Subcutaneous abdominal adipose tissue (tissue), 5 donors: ENCODE data around the gene IL9R.

Experiments
- H3K27ac ChIP-seq: one replicate; pipeline ENCODE4 v1.7.0; 2013; ENCODE audit warnings: low read depth, mild to moderate bottlenecking, inconsistent platforms, low read length, moderate library complexity
- H3K27me3 ChIP-seq, 5 donors: one replicate each; pipeline ENCODE4 v1.7.0; 2013; ENCODE audit warnings: low read length in 5 of 5, inconsistent platforms in 1 of 5; ENCODE audit not compliant: control insufficient read depth in 5 of 5, insufficient read depth in 4 of 5
- H3K36me3 ChIP-seq, 5 donors: one replicate each; pipeline ENCODE4 v1.7.0; 2013; ENCODE audit warnings: low read length in 5 of 5; ENCODE audit not compliant: control insufficient read depth in 5 of 5, insufficient read depth in 5 of 5
- H3K4me1 ChIP-seq, 5 donors: one replicate each; pipeline ENCODE4 v1.7.0; 2013; ENCODE audit warnings: low read length in 5 of 5, mild to moderate bottlenecking in 3 of 5, moderate library complexity in 1 of 5; ENCODE audit not compliant: control insufficient read depth in 5 of 5, insufficient read depth in 5 of 5
- H3K4me3 ChIP-seq, 5 donors: one replicate each; pipeline ENCODE4 v1.7.0; 2013; ENCODE audit warnings: low read length in 5 of 5, low read depth in 1 of 5
- H3K9ac ChIP-seq, 5 donors: one replicate each; pipeline ENCODE4 v1.7.0; 2013; ENCODE audit warnings: low read length in 5 of 5, mild to moderate bottlenecking in 4 of 5, moderate library complexity in 3 of 5
- H3K9me3 ChIP-seq, 5 donors: one replicate each; pipeline ENCODE4 v1.7.0; 2013; ENCODE audit warnings: low read length in 5 of 5; ENCODE audit not compliant: control insufficient read depth in 5 of 5
- donor health status: healthy.
- donor health status: healthy.
- donor health status: healthy.
- donor health status: healthy.
- donor health status: healthy.

IL9R gene, protein sequence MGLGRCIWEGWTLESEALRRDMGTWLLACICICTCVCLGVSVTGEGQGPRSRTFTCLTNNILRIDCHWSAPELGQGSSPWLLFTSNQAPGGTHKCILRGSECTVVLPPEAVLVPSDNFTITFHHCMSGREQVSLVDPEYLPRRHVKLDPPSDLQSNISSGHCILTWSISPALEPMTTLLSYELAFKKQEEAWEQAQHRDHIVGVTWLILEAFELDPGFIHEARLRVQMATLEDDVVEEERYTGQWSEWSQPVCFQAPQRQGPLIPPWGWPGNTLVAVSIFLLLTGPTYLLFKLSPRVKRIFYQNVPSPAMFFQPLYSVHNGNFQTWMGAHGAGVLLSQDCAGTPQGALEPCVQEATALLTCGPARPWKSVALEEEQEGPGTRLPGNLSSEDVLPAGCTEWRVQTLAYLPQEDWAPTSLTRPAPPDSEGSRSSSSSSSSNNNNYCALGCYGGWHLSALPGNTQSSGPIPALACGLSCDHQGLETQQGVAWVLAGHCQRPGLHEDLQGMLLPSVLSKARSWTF

DNA sequence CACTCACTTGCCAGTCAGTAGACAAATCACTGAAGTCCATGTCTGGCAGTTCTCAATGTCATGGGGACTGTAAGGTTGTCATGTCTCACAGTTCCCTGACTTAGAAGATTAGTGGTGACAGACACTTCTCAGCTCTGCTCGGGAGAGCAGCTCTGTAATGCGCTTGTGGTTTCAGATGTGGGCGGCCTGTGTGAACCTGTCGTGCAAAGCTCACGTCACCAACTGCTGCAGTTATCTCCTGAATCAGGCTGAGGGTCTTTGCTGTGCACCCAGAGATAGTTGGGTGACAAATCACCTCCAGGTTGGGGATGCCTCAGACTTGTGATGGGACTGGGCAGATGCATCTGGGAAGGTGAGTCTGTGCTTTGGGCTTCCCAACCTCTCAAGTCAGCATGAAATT, at the start of gene IL9R:
TSS of gene IL9R (plus strand) at position 261 of the 400 bp plus-strand sequence. CDS start at position 325, 64 bp downstream.
- Histone ChIP-seq H3K36me3 (no peaks in the 10 kb centered on the region), H3K9me3 (no peaks in the 10 kb centered on the region), H3K4me1 (peaks cover 0 to 12% (median 3%) of the 10 kb centered on the region in 5 donors), H3K4me3 (no peak within 1 kb of the TSS), H3K9ac (no peak within 1 kb of the TSS), H3K27ac (no peak within 1 kb of the TSS), H3K27me3 (peaks cover 0 to 7% (median 2%) of the 10 kb centered on the region in 5 donors)

DNA sequence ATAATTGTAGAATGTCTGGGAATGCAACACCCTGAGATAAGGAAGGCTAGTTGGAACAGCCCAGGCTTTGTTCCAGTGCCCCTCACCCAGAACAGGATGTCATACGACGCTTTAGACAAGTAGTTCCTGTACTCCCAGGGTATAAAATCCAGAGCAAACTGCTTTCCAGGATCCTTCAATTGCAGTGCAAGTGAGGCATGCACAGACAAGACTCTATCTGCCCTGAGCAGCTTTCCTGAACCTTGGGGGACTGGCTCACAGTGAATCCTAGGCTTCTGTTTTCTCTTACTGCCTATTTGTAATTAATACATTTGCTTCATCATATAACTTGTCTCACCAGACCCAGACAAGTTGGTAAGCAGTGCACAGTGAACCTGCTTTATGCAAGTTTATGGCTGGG, 48.4 kb upstream of the IL9R start:
- Histone ChIP-seq H3K27me3 (no peaks in the 10 kb centered on the region), H3K4me1 (no peaks in the 10 kb centered on the region), H3K9me3 (no peaks in the 10 kb centered on the region), H3K4me3 (no peak overlapping the region), H3K36me3 (peaks cover 0 to 11% (median 3%) of the 10 kb centered on the region in 5 donors), H3K27ac (no peak overlapping the region), H3K9ac (no peak overlapping the region)

- H3K4me1 ChIP-seq: no peaks in the 10 kb centered on the region
- H3K27ac ChIP-seq: no peak overlapping the region
Measured at GRCh38 chrX:155951237-155951789, 46.2 kb upstream of the IL9R start.

DNA sequence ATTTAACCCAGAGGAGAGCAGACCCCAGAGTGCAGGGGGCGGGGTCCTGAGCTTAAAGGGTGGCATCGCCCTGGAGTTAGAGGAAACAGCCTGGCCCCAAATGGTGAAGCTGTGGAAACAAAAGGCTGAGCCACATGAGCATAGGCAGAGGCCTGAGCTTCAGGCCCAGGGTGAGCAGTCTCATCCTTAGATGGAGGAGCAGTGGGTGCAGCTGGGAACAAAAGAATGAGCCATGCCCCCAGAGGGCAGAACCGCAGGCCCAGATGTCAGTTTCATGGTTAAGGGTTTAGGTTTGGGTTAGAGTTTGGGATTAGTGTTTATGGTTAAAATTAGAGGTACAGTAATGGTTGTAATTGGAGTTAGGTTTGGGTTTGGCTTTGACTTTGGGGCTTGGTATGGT, 44.4 kb upstream of the IL9R start:
- no peaks in the 10 kb centered on the region for H3K9me3 ChIP-seq
- H3K27me3 ChIP-seq: no peaks in the 10 kb centered on the region
- no peak overlapping the region for H3K4me3 ChIP-seq

More at GRCh38 chrX:155951237-155951789, 46.2 kb upstream of the IL9R start:
- no peak overlapping the region for H3K4me3 ChIP-seq
- no peaks in the 10 kb centered on the region for H3K36me3 ChIP-seq
- H3K9ac ChIP-seq: no peak overlapping the region
- no peaks in the 10 kb centered on the region for H3K27me3 ChIP-seq
- H3K9me3 ChIP-seq: no peaks in the 10 kb centered on the region

GRCh38 chrX:155954793-155955192, 42.7 kb upstream of the IL9R start:
- Histone ChIP-seq H3K36me3 (no peaks in the 10 kb centered on the region), H3K9me3 (no peaks in the 10 kb centered on the region), H3K4me1 (no peaks in the 10 kb centered on the region), H3K27ac (no peak overlapping the region), H3K27me3 (no peaks in the 10 kb centered on the region), H3K4me3 (no peak overlapping the region), H3K9ac (no peak overlapping the region)

More for the DNA sequence above, 44.4 kb upstream of the IL9R start:
- no peak overlapping the region for H3K27ac ChIP-seq
- H3K36me3 ChIP-seq: no peaks in the 10 kb centered on the region
- no peaks in the 10 kb centered on the region for H3K4me1 ChIP-seq
- no peak overlapping the region for H3K9ac ChIP-seq

DNA sequence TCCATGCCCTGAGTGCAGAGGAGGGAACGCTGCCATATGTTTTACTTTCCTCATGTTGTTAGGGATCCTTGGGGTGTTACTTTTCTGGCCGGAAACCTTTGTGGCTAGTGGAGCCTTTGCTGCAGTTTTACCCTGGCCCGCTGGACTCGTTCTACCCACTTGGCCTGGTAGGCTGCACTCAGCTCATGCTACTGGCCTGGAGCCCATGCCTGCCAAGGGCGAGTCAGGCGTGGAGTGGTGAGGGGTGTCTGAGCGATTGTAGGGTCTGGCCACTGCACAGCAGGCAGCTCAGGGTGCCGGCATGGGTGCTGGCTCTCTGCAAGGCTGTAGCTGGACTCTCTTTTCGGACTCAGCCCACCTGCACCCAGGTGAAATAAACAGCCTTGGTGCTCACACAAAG, 41.4 kb upstream of the IL9R start:
- no peak overlapping the region for H3K4me3 ChIP-seq
- no peaks in the 10 kb centered on the region for H3K36me3 ChIP-seq
- no peak overlapping the region for H3K9ac ChIP-seq
- H3K27ac ChIP-seq: no peak overlapping the region
- H3K27me3 ChIP-seq: no peaks in the 10 kb centered on the region
- H3K4me1 ChIP-seq: no peaks in the 10 kb centered on the region
- no peaks in the 10 kb centered on the region for H3K9me3 ChIP-seq

GRCh38 chrX:155956649-155957048, 40.8 kb upstream of the IL9R start:
- Histone ChIP-seq H3K4me3 (no peak overlapping the region), H3K27me3 (no peaks in the 10 kb centered on the region), H3K4me1 (no peaks in the 10 kb centered on the region), H3K9ac (no peak overlapping the region), H3K9me3 (no peaks in the 10 kb centered on the region), H3K36me3 (no peaks in the 10 kb centered on the region), H3K27ac (no peak overlapping the region)

GRCh38 chrX:155957843-155958242, 39.7 kb upstream of the IL9R start:
- H3K27me3 ChIP-seq: no peaks in the 10 kb centered on the region
- no peak overlapping the region for H3K27ac ChIP-seq
- no peaks in the 10 kb centered on the region for H3K4me1 ChIP-seq
- H3K4me3 ChIP-seq: no peak overlapping the region
- peaks cover 0 to 1% (median 0%) of the 10 kb centered on the region in 5 donors for H3K9me3 ChIP-seq
- no peak overlapping the region for H3K9ac ChIP-seq
- H3K36me3 ChIP-seq: no peaks in the 10 kb centered on the region

GRCh38 chrX:155959018-155959587, 38.4 kb upstream of the IL9R start:
- Histone ChIP-seq H3K9ac (no peak overlapping the region), H3K9me3 (peaks cover 0 to 12% (median 6%) of the 10 kb centered on the region in 5 donors), H3K27ac (no peak overlapping the region), H3K4me1 (no peaks in the 10 kb centered on the region), H3K27me3 (no peaks in the 10 kb centered on the region), H3K36me3 (no peaks in the 10 kb centered on the region), H3K4me3 (no peak overlapping the region)

- no peak overlapping the region for H3K4me3 ChIP-seq
- H3K9ac ChIP-seq: no peak overlapping the region
- H3K9me3 ChIP-seq: peaks cover 0 to 15% (median 12%) of the 10 kb centered on the region in 5 donors
- no peaks in the 10 kb centered on the region for H3K4me1 ChIP-seq
- H3K27ac ChIP-seq: no peak overlapping the region
- no peaks in the 10 kb centered on the region for H3K27me3 ChIP-seq
- no peaks in the 10 kb centered on the region for H3K36me3 ChIP-seq
Measured at GRCh38 chrX:155962906-155963305, 34.6 kb upstream of the IL9R start.
